GM13977 (cell line): Measurements from ENCODE around the gene SYNJ2.

Source experiments
- DNase-seq: peaks from one replicate; pipeline ENCODE4 v3.0.0; 2012; ENCODE audit warnings: low spot score
- in situ Hi-C: fragments of 300-500 bp; cut with MboI; formaldehyde crosslinking; loops from one replicate; pipeline ENCODE4 v1.12.0; 2022; ENCODE audit warnings: low sequenced_read_pairs, low pct_unique_long_range_greater_than_20kb, mixed read lengths, inconsistent platforms; ENCODE audit not compliant: unreplicated experiment
- TF ChIP-seq, protein P1 (sequence below): IDR thresholded peaks from 2 replicates; pipeline ENCODE4 v1.5.1; 2012; ENCODE audit warnings: mild to moderate bottlenecking, control low read depth; ENCODE audit not compliant: insufficient read depth; ENCODE audit errors: extremely low read depth, missing control alignments

The SYNJ2 gene

DNA sequence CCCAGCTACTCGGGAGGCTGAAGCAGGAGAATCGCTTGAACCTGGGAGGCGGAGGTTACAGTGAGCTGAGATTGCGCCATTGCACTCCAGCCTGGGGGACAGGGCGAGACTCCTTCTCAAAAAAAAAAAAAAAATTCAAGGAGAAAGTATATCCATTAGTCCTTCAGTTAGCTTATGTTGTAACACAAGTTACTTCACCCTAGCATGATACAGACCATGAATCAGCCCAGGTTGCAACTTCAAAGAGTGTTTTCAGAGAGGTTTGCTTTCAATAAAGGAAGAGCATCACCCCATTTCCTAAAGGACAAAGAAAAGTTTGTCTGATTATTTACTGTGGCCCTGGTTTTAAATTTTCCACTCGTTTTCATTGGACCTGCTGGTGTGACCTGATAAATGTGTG is 113.4 kb downstream of the SYNJ2 start:
- no peak for DNase-seq
- in situ Hi-C loops = no loop called here
- TF ChIP-seq, protein P1, sequence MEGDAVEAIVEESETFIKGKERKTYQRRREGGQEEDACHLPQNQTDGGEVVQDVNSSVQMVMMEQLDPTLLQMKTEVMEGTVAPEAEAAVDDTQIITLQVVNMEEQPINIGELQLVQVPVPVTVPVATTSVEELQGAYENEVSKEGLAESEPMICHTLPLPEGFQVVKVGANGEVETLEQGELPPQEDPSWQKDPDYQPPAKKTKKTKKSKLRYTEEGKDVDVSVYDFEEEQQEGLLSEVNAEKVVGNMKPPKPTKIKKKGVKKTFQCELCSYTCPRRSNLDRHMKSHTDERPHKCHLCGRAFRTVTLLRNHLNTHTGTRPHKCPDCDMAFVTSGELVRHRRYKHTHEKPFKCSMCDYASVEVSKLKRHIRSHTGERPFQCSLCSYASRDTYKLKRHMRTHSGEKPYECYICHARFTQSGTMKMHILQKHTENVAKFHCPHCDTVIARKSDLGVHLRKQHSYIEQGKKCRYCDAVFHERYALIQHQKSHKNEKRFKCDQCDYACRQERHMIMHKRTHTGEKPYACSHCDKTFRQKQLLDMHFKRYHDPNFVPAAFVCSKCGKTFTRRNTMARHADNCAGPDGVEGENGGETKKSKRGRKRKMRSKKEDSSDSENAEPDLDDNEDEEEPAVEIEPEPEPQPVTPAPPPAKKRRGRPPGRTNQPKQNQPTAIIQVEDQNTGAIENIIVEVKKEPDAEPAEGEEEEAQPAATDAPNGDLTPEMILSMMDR = no peak

DNA sequence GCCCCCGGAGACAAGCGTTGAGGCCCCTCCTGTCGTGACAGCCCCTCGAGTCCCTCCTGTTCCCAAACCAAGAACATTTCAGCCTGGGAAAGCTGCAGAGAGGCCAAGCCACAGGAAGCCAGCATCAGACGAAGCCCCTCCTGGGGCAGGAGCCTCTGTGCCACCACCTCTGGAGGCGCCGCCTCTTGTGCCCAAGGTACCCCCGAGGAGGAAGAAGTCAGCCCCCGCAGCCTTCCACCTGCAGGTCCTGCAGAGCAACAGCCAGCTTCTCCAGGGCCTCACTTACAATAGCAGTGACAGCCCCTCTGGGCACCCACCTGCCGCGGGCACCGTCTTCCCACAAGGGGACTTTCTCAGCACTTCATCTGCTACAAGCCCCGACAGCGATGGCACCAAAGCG is 114.0 kb downstream of the SYNJ2 start:
- no peak for DNase-seq
- in situ Hi-C loops = no loop called here
- TF ChIP-seq, protein P1 = no peak

DNA sequence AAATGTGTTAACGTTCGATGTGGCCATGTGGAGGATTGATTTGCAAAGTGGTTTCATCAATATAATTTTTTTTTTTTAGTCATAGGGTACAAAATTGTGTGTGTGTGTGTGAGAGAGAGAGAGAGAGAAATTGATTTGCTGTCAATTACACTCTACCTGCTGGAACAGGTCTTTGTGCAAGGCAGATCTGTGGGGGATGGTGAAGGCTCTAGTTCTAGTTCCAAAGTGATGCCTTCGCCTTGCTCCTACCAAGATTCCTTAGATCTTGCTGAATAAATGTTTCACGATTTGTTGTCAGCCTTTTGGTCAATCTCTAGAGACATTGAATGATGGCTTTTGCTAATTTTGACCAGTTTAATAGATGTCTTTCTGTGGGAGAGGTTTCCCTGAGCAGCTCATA is 121.6 kb downstream of the SYNJ2 start:
- in situ Hi-C loops = no loop called here
- TF ChIP-seq, protein P1 = no peak
- no peak for DNase-seq

DNA sequence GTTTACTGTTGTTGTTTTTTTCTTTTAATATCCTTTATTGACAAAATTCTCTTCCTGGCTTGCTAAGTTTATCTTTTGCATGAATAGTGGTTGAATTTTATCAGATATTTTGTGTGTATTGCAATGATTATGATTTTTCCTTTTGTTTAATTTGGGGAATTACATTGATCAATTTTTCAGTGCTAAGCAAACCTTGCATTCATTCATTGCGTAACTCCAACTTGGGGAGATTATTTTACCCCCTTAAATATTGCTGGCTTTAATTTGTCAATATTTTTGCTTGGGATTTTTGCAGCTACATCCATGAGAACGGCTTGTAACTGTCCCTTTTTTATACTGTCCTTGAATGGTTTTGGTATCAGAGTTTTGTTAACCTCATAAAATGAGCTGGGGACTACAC is 123.0 kb downstream of the SYNJ2 start:
- TF ChIP-seq, protein P1 = no peak
- in situ Hi-C loops = no loop called here
- no peak for DNase-seq

DNA sequence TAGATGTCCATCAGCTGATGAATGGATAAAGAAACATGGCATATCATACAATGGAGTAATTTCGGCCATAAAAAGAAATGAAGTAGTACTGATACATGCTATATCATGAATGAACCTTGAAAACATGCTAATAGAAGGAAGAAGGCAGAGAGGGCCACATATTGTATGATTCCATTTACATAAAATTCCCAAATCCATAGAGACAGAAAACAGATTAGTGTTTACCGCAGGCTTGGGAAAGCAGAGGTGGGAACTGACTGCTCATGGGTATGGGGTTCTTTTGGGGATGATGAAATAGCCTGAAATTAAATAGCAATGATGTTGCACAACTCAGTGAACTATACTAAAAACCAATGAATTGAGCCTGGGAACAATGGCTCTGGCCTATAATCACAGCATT is 128.1 kb downstream of the SYNJ2 start:
- DNase-seq = no peak
- in situ Hi-C loops = no loop called here
- TF ChIP-seq, protein P1 = no peak

DNA sequence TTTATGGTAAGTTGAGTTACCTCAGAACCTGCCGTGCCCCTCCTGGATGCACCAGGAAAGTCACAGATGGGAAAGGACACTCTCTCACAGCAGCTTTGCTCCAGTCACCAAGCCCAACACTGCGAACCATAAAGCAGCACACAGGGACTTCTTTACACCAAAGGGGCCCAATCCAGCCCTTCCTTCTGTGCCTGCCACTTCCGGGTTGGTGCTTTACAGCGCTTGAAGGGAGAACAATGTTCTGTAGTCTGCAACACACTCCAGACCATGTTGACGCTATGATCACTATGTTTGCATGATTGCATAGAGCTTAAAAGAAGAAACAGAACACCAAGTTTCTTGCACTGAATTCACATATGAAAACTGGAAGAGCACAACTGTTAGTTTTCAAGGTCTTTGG is 129.3 kb downstream of the SYNJ2 start:
- in situ Hi-C loops = no loop called here
- DNase-seq = no peak
- TF ChIP-seq, protein P1 = no peak

DNA sequence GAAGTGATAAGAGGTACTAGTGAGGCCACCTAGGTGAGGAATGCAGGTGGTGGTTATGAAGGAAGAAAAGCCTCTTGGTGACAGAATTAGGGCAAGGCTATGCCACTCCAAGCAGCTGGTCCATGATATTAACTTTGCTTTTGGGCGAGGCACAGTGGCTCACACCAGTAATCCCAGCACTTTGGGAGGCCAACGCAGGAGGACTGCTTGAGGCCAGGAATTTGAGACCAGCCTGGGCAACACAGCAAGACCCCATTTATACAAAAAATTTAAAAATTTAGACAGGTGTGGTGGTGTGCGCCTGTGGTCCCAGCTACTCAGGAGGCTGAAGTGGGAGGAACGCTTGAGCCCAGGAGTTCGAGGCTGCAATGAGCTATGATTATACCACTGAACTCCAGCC is 130.3 kb downstream of the SYNJ2 start:
- in situ Hi-C loops = no loop called here
- no peak for DNase-seq
- TF ChIP-seq, protein P1 = no peak
